AG08395 (cell line): ENCODE data around the gene DSN1.
A peak's percentile ranks its signal among the peaks of the same experiment; 100 is the strongest.

Experiments used
- DNase-seq: peaks from one replicate; pipeline ENCODE4 v3.0.0; 2012; ENCODE audit warnings: mixed read lengths, low spot score

DSN1 gene

DNA sequence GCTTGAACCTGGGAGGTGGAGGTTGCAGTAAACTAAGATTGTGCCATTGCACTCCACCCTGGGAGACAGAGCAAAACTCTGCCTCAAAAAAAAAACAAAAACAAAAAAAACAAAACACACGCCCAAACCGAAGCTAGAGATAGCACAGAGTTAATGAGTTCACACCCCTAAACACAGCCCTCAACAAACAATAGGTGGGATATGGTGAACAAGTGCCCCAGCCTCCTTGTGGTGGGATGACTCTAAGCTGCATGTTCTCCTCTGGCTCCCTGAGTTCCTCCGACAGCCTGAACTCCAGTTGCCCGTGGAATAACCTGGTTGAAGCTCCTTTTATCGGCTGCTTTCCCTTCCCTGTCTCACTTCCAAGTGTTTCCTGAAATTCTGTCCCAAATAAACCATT, 22.1 kb upstream of the DSN1 start:
- no peak for DNase-seq

DNA sequence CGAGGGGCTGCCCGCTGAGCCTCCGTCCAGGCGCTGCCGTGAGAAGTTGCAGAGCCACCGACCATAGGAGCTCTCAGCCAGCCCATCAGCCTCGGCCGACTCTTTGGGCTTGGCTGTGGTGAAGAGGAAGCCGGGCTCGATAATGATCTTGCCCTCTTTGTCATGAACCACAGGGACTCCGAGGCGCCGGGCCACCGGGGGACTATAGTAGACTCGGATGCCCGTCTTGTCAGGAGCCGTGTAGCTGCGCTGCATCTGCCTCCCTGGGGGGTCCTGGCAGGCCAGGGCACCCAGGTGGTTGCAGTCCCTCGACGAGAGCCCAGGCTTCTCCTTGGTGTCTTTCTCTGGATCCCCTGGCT, 20.5 kb upstream of the DSN1 start:
- DNase-seq: no peak

DNA sequence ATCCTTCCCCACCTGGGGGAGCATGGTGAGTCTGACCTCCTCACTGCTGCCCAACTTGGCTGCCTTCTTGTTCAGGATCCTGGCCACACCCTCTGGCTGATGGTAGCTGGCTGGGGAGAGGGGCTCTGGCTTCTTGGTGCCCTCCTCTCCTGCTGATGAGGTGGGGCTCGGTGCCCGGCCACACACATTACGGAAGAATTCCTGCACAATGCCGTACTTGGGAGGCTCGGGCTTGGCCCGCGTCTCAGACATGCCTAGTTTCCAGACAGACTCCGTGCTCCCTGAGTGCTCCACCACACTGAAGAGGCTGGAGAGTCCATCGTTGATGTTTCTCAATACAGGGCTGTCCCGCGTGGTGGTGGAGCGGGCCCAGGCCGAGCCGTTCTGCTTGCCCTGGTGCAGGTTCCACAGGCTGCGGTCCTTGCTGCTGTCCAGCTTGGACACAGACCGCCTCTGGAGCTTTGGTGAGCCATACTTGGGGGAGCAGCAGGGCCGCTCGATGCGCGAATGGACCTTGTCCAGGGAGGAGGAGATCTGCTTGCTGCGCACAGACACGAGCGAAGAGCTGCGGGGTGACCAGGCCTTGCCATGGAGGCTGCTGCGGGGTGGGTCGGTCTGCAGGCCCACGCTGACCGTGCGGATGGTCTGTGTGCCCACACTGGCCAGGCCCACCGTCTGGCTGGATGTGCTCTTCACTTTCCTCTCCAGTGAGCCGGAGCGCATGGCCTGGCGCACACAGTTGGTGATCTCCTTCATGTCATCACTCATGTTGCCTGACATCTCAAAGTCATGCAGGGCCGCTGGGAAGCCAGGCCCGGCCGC, 19.9 kb upstream of the DSN1 start:
- DNase-seq: no peak

DNA sequence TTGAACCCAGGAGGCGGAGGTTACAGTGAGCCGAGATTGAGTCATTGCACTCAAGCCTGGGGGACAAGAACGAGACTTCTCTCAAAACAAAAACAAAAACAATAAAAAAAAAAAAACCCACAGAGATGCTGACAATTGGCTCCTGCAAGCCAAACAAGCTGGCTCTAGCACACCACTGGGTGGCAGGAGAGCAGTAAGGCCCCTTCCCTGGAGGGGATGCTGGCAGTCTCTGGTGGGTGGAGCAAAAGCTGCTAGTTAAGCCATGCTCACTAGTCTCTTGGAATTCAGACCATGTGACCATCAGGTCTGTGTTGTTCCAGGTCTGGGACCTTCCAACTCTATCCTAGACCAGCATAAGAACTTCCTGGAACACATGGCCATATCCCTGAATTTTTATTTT, 18.9 kb upstream of the DSN1 start:
- DNase-seq: peak; percentile 72

DNA sequence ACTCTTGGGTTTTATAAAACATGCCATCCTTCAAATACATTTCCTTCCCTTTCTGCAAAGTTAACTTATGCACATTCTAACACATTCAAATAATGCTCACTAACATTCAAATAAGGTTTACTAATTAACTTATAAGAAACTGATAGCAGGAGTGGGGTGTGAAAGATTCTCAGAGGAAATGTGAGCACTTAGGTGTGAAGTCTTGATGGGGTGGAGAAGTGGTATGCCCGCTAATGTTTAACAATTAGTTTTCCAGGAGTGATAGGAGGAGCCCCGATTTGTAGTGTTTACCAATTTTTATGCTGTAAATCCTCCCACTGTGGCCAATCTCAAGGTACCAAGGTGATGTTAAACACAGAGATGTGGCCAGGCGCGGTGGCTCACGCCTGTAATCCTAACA, 18.3 kb upstream of the DSN1 start:
- no peak for DNase-seq

DNA sequence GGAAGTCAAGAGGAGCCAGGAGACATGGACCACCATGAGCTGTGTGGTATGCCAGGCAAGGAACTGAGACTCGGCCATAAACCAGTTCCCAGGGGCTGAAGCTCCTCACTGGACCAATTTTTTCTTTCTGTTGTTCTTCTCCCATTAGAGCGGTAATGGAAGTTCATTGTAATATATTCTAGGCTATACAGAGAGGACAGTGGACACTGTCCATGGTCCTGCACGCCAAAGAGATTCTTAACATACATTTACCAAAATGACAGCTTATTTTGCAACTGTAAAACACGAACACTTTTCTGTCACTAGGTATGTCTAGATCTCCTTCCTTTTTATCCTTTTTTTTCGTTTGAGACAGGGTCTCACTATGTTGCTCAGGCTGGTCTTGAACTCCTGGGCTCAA, 13.1 kb upstream of the DSN1 start:
- no peak for DNase-seq

DNA sequence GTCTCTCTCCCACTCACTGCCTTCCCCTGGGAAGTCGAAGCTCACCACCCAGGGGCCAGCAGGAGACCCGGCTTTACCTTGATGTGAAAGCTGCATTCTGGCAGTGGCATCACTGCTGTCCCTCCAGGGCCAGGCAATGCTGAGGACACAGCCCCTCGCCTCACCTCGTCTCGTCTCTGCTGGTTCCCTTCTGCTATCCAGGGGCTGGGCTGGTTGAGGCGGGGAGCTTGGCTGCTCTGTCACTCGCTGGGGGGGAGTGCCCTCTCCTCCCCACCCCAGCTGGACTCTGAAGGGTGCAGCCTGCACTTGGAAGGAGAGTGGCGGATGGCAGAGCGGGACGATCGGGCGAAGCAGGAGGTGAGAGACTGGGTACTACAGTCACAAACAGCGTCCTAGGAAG, 12.7 kb upstream of the DSN1 start:
- DNase-seq: no peak

DNA sequence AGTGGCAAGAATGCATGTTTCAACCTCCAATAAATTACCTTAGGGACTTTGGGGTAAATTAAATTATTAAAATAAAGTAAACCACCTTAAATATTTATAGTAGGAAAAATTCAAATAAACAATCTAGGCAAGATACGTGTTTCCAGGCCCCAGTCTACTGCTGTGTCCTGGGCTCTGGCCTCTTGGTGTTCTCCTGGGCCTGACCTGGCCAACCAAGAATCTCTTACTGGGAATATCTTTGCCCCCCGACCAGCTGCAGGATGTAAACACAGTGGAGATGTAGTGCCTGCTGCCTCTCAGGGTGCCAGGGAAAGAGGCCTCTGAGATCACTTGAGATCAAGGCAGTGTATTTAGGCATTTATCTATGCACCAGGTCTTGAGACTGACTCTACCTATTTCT, 11.7 kb upstream of the DSN1 start:
- DNase-seq: no peak

DNA sequence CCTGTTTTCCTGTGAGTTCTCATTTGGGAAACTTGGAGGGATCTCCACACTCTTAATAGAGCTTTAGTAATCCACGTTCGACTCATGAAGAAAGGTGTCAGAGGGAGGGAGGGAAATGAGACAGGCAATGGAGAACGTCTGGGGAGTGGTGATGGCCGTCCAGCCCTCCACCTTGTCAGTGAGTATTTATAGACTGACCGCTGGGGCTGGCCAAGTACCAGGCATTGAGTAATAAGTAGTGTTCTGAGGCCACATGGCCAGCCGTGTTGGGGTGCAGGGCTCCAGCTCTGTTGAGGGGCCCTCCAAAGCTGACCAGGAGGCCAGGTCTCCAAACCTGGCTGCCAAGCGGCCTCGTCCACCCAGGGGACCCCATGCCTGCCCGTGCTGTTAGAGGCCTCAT, 11.3 kb upstream of the DSN1 start:
- peak; percentile 36 for DNase-seq

DNA sequence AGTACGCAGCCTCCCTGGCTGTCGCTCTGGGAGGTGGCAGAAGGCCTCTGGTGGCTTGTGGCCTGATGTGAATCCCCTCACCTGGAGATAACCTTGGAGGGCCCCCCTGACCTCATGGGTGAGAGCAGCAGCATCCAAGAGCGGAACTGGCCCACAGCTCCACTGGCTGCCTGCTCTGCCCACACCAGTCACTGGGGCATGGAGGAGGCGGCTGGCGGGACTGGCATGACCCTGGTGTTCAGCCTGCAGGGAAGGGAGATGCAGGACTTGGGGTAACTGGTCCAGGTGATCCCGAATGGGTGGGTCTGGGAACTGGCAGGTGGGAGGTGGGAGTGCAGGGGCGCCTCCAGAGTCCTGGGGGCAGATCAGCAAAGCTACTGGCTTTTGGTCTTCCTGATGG, 10.6 kb upstream of the DSN1 start:
- DNase-seq: no peak

DNA sequence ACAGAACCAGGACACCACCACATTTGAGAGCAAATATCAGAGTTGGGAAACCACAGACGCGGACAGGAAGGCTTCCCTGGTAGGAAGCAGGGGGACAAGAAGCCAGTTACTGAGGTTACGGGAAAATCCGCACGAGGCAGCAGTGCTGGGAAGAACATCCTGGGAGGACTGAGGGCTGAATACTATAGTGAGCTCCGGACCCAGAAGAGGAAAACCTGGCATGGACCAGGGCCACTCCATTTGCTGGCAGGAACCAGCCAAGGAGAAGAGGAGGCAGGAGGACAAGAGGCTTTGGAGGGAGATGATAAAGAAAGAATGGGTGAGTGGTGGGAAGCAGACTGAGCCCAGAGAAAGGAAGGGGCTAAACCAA, 6.1 kb upstream of the DSN1 start:
- DNase-seq: no peak

DNA sequence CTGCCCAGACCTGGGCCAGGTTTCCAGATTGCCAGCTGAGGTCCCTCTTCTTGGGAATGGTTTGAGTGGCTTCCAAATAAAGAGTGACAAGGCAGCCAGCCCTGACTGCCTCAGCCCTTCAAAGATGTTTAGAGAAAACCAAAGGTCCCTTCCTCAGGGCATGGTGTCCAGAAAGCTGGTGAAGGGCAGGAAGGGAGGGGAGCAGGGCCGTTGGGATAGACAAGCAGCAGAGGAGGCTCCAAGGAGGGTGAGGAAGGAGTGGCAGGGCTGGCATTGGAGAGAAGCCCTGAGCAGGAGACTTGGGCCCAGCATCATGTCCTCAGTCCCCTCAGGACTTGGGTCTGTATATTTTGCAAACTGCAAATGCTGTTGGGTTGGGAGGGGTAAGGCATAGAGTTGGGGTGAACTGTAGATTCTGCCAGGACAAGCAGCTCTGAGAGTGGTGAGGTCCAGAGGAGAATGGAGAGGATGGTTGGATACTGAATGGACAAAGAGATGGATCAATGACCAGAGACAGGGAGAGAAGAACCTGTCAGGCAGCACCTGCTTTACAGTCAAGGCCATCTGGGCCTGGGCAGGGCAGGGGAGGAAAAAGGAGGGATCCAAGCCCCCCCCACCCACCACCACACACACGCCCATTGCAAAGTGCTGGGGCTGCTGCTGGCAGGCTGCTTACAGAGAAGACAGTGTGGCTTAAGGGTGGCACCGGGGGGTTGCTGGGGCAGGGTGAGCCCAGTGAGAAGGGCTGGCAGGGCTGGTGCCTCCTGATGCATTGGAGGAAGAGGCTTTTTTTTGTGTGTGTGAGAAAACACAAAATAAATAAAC, 5.5 kb upstream of the DSN1 start:
- no peak for DNase-seq

DNA sequence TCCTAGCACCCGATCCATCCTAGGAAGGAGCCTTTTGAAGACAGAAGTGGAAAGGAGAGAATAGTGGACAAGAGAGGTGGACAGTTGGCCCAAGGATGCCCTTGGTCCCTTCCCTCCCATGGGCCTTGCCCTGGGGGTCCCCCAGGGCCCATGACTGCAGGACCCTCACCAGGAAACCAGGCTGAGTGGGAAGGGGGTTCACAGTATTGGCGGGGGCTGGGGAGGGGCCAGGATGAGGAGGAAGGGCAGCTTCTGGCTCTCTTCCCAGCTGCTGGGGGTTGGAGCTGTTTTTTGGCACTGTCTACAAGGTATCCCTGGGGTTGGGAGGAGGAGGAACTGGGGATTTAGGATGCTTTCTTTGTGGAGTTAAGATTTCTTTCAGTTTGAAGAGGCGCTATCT, 4.0 kb upstream of the DSN1 start:
- DNase-seq: no peak

DNA sequence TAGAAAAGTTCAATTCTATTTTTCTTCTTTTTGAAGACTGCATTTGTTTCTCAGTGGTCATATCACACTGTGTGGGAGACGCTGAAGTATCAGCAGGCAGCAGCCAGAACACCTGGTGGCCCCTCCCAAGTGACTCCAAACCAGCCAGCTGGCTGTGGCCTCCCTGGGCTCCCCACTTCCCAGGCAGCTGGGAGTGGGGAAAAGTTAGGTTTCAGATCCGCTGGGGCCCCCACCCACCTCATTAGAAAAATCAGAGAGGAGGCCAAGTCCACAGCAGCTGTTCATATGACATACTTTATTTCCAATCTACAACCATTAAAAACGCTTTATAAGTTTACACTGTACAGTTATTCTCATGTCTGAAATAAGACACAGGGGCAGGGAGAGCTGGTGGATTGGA, 3.6 kb upstream of the DSN1 start:
- DNase-seq: no peak

DNA sequence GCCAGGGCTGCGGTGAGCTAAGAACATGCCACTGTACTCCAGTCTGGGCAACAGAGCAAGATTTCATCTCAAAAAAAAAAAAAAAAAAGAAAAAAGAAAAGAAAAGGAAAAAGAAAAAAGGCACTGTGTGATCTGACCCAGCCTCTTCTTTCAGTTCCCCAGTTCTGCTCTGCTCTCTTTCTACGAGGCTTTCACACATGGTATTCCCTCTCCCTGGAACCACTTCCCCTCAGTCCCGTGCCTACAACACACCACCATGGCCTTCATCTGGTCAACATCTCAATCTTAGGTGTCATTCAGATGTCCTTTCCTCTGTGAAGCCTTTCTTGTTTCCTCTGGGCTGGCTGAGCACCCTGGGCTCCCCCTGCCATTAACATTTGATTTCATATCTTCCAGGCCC, 2.3 kb upstream of the DSN1 start:
- no peak for DNase-seq

DNA sequence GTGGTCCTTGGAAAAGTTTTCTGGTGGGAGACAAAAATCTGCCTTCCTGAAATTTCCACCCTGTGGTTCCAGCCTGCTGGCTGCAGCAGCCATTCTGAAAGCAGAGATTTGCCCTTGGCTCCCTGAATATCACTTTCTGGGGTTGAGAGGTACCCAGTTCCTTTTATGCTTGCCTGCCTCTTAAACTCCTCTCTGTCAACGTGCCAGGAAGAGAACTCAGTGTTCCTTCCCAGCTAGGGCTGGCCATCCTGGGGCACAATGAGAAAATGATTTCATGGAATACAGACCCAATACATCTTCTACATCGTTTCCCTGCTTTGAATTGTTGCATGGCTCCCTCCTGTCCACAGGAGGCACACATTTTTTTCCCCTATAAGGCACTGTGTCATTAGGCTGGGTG, 1.6 kb upstream of the DSN1 start:
- no peak for DNase-seq

DNA sequence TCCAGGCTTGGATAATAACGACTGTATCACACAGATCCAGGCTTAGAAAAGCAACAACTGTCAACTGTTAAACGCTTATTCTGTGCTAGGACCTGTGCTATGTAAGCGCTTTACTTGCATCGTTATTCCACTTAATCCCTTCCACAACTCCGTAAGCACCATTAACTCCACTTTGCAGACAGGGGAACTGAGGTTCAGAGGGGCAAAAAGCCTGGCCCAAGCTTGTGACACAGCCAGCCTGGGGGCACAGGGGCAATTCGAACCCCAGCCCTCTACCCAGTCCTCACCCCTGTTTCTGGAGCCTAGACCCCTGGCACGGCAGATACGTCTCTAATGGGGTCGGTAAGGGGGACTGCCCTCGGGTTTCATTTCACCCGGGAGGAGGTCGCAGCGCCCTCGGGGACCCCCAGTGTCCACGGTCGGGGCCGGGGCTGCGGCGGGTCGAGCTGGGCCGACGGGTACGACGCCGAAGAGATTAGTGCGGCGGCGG, 411 bp downstream of the DSN1 start:
- DNase-seq: no peak

DNA sequence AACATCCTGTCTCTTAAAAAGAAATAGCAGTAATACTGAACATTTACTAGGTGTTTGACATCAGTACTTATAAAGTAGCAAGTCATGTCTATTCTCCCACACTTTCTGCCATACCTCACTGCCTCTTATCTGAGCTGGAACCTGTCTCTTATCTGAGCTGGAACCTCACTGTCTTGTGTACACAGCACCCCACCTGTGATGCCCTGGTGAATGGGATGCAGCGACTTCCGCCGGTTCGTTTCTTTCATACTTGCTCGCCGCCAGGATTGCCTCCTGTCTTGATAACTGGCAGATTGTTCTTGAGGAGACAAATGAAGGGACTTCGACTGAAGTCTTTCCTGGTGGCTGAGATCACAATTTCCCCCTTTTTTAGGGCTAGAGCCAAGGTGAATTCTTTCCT, 2.9 kb downstream of the DSN1 start:
- no peak for DNase-seq

DNA sequence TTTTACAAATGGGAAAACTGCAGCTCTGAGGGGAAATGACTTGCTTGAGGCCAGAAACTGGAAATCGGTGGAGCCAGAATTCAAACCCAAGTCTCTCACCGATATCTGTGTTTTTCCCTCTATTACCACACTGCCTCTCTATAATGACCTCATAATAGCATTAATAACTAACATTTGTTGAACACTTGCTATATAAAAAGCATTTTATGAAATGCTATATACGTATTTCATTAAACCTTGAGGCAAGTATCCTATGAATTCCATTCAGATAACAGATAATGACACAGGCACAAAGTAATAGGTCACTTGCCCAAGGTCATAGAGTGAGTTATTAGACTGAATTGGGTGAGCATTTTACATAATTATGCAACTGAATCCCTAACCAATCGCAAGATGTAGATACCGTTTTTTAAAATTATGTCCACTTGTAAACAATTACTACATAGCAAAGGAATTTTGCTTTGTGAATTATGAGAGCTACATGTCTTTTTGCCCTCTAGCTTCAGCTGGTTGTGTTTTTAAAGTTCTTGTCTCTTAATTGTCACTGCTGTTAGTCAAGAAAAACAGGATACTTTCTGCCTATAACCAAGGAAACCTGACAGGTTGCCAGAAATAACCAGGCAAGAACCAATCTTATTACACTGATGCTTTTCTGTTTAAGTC, 4.7 kb downstream of the DSN1 start:
- no peak for DNase-seq

DNA sequence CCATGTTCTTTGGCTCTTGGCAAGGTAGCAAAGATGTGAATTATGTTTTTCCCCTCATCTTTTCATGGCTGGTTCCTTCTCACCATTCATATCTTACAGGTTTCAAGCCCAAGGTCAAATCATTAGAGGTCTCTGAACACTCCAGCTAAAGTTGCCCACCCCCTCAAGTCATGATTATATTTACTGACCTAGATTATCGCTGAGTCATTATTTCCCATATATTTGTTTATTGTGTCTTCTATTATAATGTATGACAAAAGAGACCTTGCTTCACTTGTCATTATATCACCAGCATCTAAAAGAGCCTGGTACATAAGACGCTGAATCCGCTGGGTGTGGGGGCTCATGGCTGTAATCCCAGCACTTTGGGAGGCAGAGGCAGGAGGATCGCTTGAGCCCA, 12.4 kb downstream of the DSN1 start:
- no peak for DNase-seq

DNA sequence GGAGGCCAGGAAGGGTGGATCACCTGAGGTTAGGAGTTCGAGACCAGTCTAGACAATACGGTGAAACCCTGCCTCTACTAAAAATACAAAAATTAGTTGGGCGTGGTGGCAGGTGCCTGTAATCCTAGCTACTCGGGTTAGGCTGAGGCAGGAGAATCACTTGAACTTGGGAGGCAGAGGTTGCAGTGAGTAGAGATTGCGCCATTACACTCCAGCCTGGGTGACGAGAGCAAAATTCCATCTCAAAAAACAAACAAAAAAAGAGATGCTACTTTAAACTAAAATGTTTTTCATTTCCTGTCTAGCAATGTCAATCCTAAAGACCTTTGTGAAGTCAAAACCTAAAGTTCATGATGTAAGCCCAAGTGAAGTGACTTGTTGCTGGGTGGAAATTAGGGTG, 12.9 kb downstream of the DSN1 start:
- DNase-seq: no peak

DNA sequence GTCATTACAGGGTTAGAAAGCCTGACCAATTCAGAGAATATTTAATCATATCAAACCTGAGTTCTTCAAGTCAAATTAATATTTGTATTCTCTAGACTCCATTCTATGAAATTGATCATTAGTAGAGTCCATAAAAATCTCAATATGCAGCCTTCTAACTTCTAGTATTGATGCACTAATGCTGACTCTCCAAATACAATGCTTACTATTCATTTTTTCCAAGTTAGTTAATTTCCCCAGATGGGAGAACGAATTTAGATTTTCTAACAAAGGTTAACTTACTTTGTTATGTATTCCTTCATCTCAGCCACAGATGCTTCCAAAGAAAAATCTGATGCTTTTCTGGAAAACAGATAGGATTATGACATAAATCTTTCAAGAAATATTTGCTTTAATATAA, 15.3 kb downstream of the DSN1 start:
- no peak for DNase-seq

DNA sequence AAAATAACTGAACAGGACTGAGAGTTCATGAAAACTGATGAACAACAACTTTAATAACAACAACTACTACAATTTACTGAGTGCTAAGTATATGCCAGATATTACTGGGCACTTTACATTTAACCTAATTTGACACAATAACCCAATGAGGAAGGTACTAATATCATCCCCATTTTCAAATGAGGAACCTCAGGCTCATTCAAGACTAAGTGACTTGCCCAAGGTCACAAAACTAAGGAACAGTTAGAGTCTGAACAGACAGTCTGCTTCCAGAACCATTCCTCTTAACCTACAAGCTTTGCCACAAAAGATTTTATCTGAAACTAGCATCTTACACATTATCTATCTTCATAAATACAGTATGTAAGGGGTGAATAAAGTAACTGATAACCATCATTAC, 17.1 kb downstream of the DSN1 start:
- DNase-seq: no peak
